Mucosa of stomach (tissue), 1 donor: ENCODE data around the gene CDH12.
"Not testable (repeated sequence)": the region's sequence is repeated elsewhere in the genome, so short reads cannot be mapped to it uniquely, and the experiment has no call there.

Experiments
- H3K27me3 ChIP-seq: one replicate; pipeline ENCODE4 v1.7.0; 2013; ENCODE audit warnings: mild to moderate bottlenecking, low read length; ENCODE audit not compliant: control insufficient read depth, insufficient read depth
- H3K36me3 ChIP-seq: one replicate; pipeline ENCODE4 v1.7.0; 2013; ENCODE audit warnings: low read length; ENCODE audit not compliant: control insufficient read depth, insufficient read depth
- H3K4me1 ChIP-seq: one replicate; pipeline ENCODE4 v1.7.0; 2013; ENCODE audit warnings: mild to moderate bottlenecking, low read length; ENCODE audit not compliant: control insufficient read depth, insufficient read depth
- H3K4me3 ChIP-seq: one replicate; pipeline ENCODE4 v1.7.0; 2013; ENCODE audit warnings: low read length
- H3K9ac ChIP-seq: one replicate; pipeline ENCODE4 v1.7.0; 2013; ENCODE audit warnings: mild to moderate bottlenecking, low read length, moderate library complexity
- H3K9me3 ChIP-seq: one replicate; pipeline ENCODE4 v1.7.0; 2013; ENCODE audit warnings: mild to moderate bottlenecking, low read length, moderate library complexity; ENCODE audit not compliant: control insufficient read depth
- donor health status: Pancreatic carcinoma.

CDH12 gene

GRCh38 chr5:22631683-22632082 lies 221.5 kb downstream of the CDH12 start:
- no peaks in the 10 kb centered on the region for H3K36me3 ChIP-seq
- no peaks in the 10 kb centered on the region for H3K4me1 ChIP-seq
- no peak overlapping the region for H3K4me3 ChIP-seq
- no peak overlapping the region for H3K9ac ChIP-seq
- no peaks in the 10 kb centered on the region for H3K9me3 ChIP-seq
- no peaks in the 10 kb centered on the region for H3K27me3 ChIP-seq

- Histone ChIP-seq H3K27me3 (no peaks in the 10 kb centered on the region), H3K9ac (no peak overlapping the region), H3K9me3 (no peaks in the 10 kb centered on the region), H3K4me1 (no peaks in the 10 kb centered on the region), H3K36me3 (no peaks in the 10 kb centered on the region), H3K4me3 (no peak overlapping the region)
Measured at GRCh38 chr5:22627029-22627428, 226.1 kb downstream of the CDH12 start.

- no peaks in the 10 kb centered on the region for H3K36me3 ChIP-seq
- H3K4me1 ChIP-seq: peaks cover 4% of the 10 kb centered on the region
- H3K27me3 ChIP-seq: no peaks in the 10 kb centered on the region
- no peaks in the 10 kb centered on the region for H3K9me3 ChIP-seq
- no peak overlapping the region for H3K4me3 ChIP-seq
- no peak overlapping the region for H3K9ac ChIP-seq
Measured at GRCh38 chr5:22625451-22625850, 227.7 kb downstream of the CDH12 start.

- Histone ChIP-seq H3K4me3 (no peak overlapping the region), H3K9ac (no peak overlapping the region), H3K4me1 (peaks cover 4% of the 10 kb centered on the region)
Measured at GRCh38 chr5:22621084-22621483, 232.1 kb downstream of the CDH12 start.

GRCh38 chr5:22615964-22616363 lies 237.2 kb downstream of the CDH12 start:
- H3K27me3 ChIP-seq: no peaks in the 10 kb centered on the region
- peaks cover 3% of the 10 kb centered on the region for H3K4me1 ChIP-seq
- no peaks in the 10 kb centered on the region for H3K36me3 ChIP-seq

More at GRCh38 chr5:22621084-22621483, 232.1 kb downstream of the CDH12 start:
- Histone ChIP-seq H3K36me3 (no peaks in the 10 kb centered on the region), H3K9me3 (no peaks in the 10 kb centered on the region), H3K27me3 (no peaks in the 10 kb centered on the region)

GRCh38 chr5:22614486-22615094 lies 238.6 kb downstream of the CDH12 start:
- no peaks in the 10 kb centered on the region for H3K9me3 ChIP-seq
- H3K4me1 ChIP-seq: no peaks in the 10 kb centered on the region
- H3K36me3 ChIP-seq: no peaks in the 10 kb centered on the region
- H3K4me3 ChIP-seq: no peak overlapping the region
- H3K27me3 ChIP-seq: no peaks in the 10 kb centered on the region
- no peak overlapping the region for H3K9ac ChIP-seq

More at GRCh38 chr5:22615964-22616363, 237.2 kb downstream of the CDH12 start:
- Histone ChIP-seq H3K9me3 (no peaks in the 10 kb centered on the region), H3K4me3 (no peak overlapping the region), H3K9ac (no peak overlapping the region)

GRCh38 chr5:22612928-22613327 lies 240.2 kb downstream of the CDH12 start:
- Histone ChIP-seq H3K36me3 (no peaks in the 10 kb centered on the region), H3K9ac (no peak overlapping the region), H3K9me3 (no peaks in the 10 kb centered on the region), H3K4me1 (no peaks in the 10 kb centered on the region), H3K27me3 (no peaks in the 10 kb centered on the region), H3K4me3 (no peak overlapping the region)

- H3K27me3 ChIP-seq: no peaks in the 10 kb centered on the region
- H3K4me1 ChIP-seq: no peaks in the 10 kb centered on the region
- no peaks in the 10 kb centered on the region for H3K36me3 ChIP-seq
- no peak overlapping the region for H3K4me3 ChIP-seq
- H3K9ac ChIP-seq: no peak overlapping the region
- H3K9me3 ChIP-seq: no peaks in the 10 kb centered on the region
Measured at GRCh38 chr5:22611327-22611726, 241.8 kb downstream of the CDH12 start.

GRCh38 chr5:22607498-22607897 lies 245.6 kb downstream of the CDH12 start:
- H3K4me3 ChIP-seq, H3K27me3 ChIP-seq, H3K36me3 ChIP-seq, H3K4me1 ChIP-seq, H3K9ac ChIP-seq, H3K9me3 ChIP-seq: not testable (repeated sequence)

- Histone ChIP-seq H3K27me3 (no peaks in the 10 kb centered on the region), H3K36me3 (no peaks in the 10 kb centered on the region), H3K4me1 (no peaks in the 10 kb centered on the region), H3K9ac (no peak overlapping the region), H3K9me3 (no peaks in the 10 kb centered on the region), H3K4me3 (no peak overlapping the region)
Measured at GRCh38 chr5:22605473-22605872, 247.7 kb downstream of the CDH12 start.

- no peak overlapping the region for H3K4me3 ChIP-seq
- H3K9me3 ChIP-seq: no peaks in the 10 kb centered on the region
- H3K4me1 ChIP-seq: no peaks in the 10 kb centered on the region
- no peaks in the 10 kb centered on the region for H3K36me3 ChIP-seq
- H3K27me3 ChIP-seq: no peaks in the 10 kb centered on the region
- H3K9ac ChIP-seq: no peak overlapping the region
Measured at GRCh38 chr5:22604711-22605110, 248.4 kb downstream of the CDH12 start.

GRCh38 chr5:22598796-22599195 lies 254.3 kb downstream of the CDH12 start:
- H3K4me3 ChIP-seq: no peak overlapping the region

GRCh38 chr5:22596404-22596970 lies 256.7 kb downstream of the CDH12 start:
- Histone ChIP-seq H3K36me3 (no peaks in the 10 kb centered on the region), H3K27me3 (no peaks in the 10 kb centered on the region), H3K9me3 (no peaks in the 10 kb centered on the region), H3K9ac (no peak overlapping the region), H3K4me3 (no peak overlapping the region), H3K4me1 (no peaks in the 10 kb centered on the region)

More at GRCh38 chr5:22598796-22599195, 254.3 kb downstream of the CDH12 start:
- Histone ChIP-seq H3K4me1 (no peaks in the 10 kb centered on the region), H3K9ac (no peak overlapping the region), H3K36me3 (no peaks in the 10 kb centered on the region), H3K27me3 (no peaks in the 10 kb centered on the region), H3K9me3 (no peaks in the 10 kb centered on the region)
